Measurements from ENCODE around the gene RNU7-1. TPM values are rescaled to one million over a fixed set of nuclear protein-coding genes. Genes with fewer than 3 reads are reported as not detected.

RNU7-1 gene
- total and polyA plus RNA-seq, 9 of the 15 experiments (the other 6 are each of a cell fraction or from before 2014, with no cell fraction given) = not detected

- TF ChIP-seq LEF1 (IDR thresholded peaks at IDR 0.05) = peak; percentile 36; the same call in 1 of the 2 replicates
- TF ChIP-seq CTBP1 (IDR thresholded peaks at IDR 0.05; ENCODE audit: borderline replicate concordance) = 0 out of 2 replicates have a peak, but pooled peaks have one; percentile 37
- TF ChIP-seq, protein P1, sequence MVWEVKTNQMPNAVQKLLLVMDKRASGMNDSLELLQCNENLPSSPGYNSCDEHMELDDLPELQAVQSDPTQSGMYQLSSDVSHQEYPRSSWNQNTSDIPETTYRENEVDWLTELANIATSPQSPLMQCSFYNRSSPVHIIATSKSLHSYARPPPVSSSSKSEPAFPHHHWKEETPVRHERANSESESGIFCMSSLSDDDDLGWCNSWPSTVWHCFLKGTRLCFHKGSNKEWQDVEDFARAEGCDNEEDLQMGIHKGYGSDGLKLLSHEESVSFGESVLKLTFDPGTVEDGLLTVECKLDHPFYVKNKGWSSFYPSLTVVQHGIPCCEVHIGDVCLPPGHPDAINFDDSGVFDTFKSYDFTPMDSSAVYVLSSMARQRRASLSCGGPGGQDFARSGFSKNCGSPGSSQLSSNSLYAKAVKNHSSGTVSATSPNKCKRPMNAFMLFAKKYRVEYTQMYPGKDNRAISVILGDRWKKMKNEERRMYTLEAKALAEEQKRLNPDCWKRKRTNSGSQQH (CRISPR knock-in tag; IDR thresholded peaks at IDR 0.05) = 0 out of 2 replicates have a peak, but pooled peaks have one; percentile 45
- peak; percentile 55 for TF ChIP-seq DPF2 (IDR thresholded peaks at IDR 0.05)
- peak; percentile 45 for TF ChIP-seq POLR2B (IDR thresholded peaks at IDR 0.05; ENCODE audit: low read depth, partially characterized antibody)
- peak; percentile 84 for TF ChIP-seq PCBP1 (IDR thresholded peaks at IDR 0.05; ENCODE audit: low read depth, low read length, poor library complexity, severe bottlenecking)
- peak; percentile 81 for TF ChIP-seq POLR2G (IDR thresholded peaks at IDR 0.05; ENCODE audit: low read depth, low read length)
- TF ChIP-seq FOXP1 (CRISPR knock-in tag; IDR thresholded peaks at IDR 0.05) = 0 out of 2 replicates have a peak, but pooled peaks have one; percentile 28
- TF ChIP-seq, protein P2, sequence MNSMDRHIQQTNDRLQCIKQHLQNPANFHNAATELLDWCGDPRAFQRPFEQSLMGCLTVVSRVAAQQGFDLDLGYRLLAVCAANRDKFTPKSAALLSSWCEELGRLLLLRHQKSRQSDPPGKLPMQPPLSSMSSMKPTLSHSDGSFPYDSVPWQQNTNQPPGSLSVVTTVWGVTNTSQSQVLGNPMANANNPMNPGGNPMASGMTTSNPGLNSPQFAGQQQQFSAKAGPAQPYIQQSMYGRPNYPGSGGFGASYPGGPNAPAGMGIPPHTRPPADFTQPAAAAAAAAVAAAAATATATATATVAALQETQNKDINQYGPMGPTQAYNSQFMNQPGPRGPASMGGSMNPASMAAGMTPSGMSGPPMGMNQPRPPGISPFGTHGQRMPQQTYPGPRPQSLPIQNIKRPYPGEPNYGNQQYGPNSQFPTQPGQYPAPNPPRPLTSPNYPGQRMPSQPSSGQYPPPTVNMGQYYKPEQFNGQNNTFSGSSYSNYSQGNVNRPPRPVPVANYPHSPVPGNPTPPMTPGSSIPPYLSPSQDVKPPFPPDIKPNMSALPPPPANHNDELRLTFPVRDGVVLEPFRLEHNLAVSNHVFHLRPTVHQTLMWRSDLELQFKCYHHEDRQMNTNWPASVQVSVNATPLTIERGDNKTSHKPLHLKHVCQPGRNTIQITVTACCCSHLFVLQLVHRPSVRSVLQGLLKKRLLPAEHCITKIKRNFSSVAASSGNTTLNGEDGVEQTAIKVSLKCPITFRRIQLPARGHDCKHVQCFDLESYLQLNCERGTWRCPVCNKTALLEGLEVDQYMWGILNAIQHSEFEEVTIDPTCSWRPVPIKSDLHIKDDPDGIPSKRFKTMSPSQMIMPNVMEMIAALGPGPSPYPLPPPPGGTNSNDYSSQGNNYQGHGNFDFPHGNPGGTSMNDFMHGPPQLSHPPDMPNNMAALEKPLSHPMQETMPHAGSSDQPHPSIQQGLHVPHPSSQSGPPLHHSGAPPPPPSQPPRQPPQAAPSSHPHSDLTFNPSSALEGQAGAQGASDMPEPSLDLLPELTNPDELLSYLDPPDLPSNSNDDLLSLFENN (IDR thresholded peaks at IDR 0.05; ENCODE audit: low read depth in 2 of 2, low read length in 2 of 2) = 0 out of 4 replicates have a peak, but pooled peaks of 1 of the 2 experiments have one; percentile 30
- peak; percentile 47 for TF ChIP-seq TBP (optimal IDR thresholded peaks at IDR 0.05; ENCODE audit: low read depth, low read length)
- TF ChIP-seq, protein P3, sequence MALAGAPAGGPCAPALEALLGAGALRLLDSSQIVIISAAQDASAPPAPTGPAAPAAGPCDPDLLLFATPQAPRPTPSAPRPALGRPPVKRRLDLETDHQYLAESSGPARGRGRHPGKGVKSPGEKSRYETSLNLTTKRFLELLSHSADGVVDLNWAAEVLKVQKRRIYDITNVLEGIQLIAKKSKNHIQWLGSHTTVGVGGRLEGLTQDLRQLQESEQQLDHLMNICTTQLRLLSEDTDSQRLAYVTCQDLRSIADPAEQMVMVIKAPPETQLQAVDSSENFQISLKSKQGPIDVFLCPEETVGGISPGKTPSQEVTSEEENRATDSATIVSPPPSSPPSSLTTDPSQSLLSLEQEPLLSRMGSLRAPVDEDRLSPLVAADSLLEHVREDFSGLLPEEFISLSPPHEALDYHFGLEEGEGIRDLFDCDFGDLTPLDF (CRISPR knock-in tag; IDR thresholded peaks at IDR 0.05) = no peak
- TF ChIP-seq ZZZ3 (IDR thresholded peaks at IDR 0.05) = no peak
- TF ChIP-seq TOE1 (IDR thresholded peaks at IDR 0.05; ENCODE audit: borderline replicate concordance) = peak; percentile 48; the same call in 1 of the 2 replicates
- no peak for TF ChIP-seq TOE1 (CRISPR knock-in tag; IDR thresholded peaks at IDR 0.05; ENCODE audit: borderline replicate concordance, low read depth)
- TF ChIP-seq MTA1 (IDR thresholded peaks at IDR 0.05; ENCODE audit: borderline replicate concordance) = peak; percentile 51; the same call in 1 of the 2 replicates
- TF ChIP-seq, protein P4, sequence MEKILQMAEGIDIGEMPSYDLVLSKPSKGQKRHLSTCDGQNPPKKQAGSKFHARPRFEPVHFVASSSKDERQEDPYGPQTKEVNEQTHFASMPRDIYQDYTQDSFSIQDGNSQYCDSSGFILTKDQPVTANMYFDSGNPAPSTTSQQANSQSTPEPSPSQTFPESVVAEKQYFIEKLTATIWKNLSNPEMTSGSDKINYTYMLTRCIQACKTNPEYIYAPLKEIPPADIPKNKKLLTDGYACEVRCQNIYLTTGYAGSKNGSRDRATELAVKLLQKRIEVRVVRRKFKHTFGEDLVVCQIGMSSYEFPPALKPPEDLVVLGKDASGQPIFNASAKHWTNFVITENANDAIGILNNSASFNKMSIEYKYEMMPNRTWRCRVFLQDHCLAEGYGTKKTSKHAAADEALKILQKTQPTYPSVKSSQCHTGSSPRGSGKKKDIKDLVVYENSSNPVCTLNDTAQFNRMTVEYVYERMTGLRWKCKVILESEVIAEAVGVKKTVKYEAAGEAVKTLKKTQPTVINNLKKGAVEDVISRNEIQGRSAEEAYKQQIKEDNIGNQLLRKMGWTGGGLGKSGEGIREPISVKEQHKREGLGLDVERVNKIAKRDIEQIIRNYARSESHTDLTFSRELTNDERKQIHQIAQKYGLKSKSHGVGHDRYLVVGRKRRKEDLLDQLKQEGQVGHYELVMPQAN (IDR thresholded peaks at IDR 0.05; ENCODE audit: borderline replicate concordance) = peak; percentile 56; the same call in 1 of the 2 replicates
- peak; percentile 28 for TF ChIP-seq HMGN3 (IDR thresholded peaks at IDR 0.05; ENCODE audit: borderline replicate concordance, extremely low read depth, insufficient read length, low read depth, low read length)
- TF ChIP-seq PHF21A (IDR thresholded peaks at IDR 0.05; ENCODE audit: borderline replicate concordance, low read depth) = peak; percentile 46; the same call in 1 of the 2 replicates
- peak; percentile 34; the same call in 1 of the 2 replicates for TF ChIP-seq ZBTB7A (IDR thresholded peaks at IDR 0.05; ENCODE audit: borderline replicate concordance, control insufficient read depth, low read depth, low read length)
These were observed 16.1 kb upstream of the RNU7-1 start, which contains the start of gene ATN1 (continued) for GRCh38 chr12:6927379-6928021.

All from K562 (cell line).